OCI-LY1 (cell line): Measurements from ENCODE around the gene MLPH.

ENCODE experiments used
- H2AFZ ChIP-seq: fragments of 200-600 bp; sonication (generic), shearing (Covaris generic); 2 replicates; pipeline ENCODE4 v1.6.0; 2014; ENCODE audit warnings: antibody characterized with exemption, mild to moderate bottlenecking, low read length
- H3F3A ChIP-seq: fragments of 200-600 bp; sonication (generic), shearing (Covaris generic); 2 replicates; pipeline ENCODE4 v1.6.0; 2014; ENCODE audit warnings: mild to moderate bottlenecking, antibody characterized with exemption, low read length, moderate library complexity; ENCODE audit not compliant: insufficient read depth
- H3K27ac ChIP-seq: fragments of 200-600 bp; sonication (generic); 2 replicates; pipeline ENCODE4 v1.5.1; 2014; ENCODE audit warnings: low read length, mixed run types, mild to moderate bottlenecking, low read depth; ENCODE audit not compliant: poor library complexity, severe bottlenecking
- H3K27me3 ChIP-seq: fragments of 200-600 bp; sonication (generic); 2 replicates; pipeline ENCODE4 v1.6.0; 2014; ENCODE audit warnings: antibody characterized with exemption, mild to moderate bottlenecking, low read length, moderate library complexity; ENCODE audit not compliant: insufficient read depth
- H3K36me3 ChIP-seq: fragments of 200-600 bp; sonication (generic); 2 replicates; pipeline ENCODE4 v1.6.1; 2014; ENCODE audit warnings: mild to moderate bottlenecking, antibody characterized with exemption, low read length, moderate library complexity, mixed read lengths; ENCODE audit not compliant: insufficient read depth
- H3K4me1 ChIP-seq: fragments of 200-600 bp; sonication (generic); 2 replicates; pipeline ENCODE4 v1.5.1; 2014; ENCODE audit warnings: mild to moderate bottlenecking, low read length, moderate library complexity; ENCODE audit not compliant: insufficient read depth, severe bottlenecking
- H3K4me2 ChIP-seq: fragments of 200-600 bp; sonication (generic), shearing (Covaris generic); 2 replicates; pipeline ENCODE4 v1.6.1; 2014; ENCODE audit warnings: low read length
- H3K4me3 ChIP-seq: fragments of 200-600 bp; sonication (generic); 2 replicates; pipeline ENCODE4 v1.5.1; 2014; ENCODE audit warnings: low read length, low read depth, mild to moderate bottlenecking, mixed read lengths; ENCODE audit not compliant: poor library complexity, severe bottlenecking
- H3K79me2 ChIP-seq: fragments of 200-600 bp; shearing (Covaris generic); 2 replicates; pipeline ENCODE4 v1.6.1; 2016; ENCODE audit warnings: mixed run types, low read length, mixed read lengths; ENCODE audit not compliant: insufficient read depth
- H3K9ac ChIP-seq: fragments of 200-600 bp; sonication (generic), shearing (Covaris generic); 2 replicates; pipeline ENCODE4 v1.6.1; 2014; ENCODE audit warnings: mild to moderate bottlenecking, low read length, mixed read lengths
- H3K9me2 ChIP-seq: fragments of 200-600 bp; sonication (generic), shearing (Covaris generic); 2 replicates; pipeline ENCODE4 v1.6.1; 2014; ENCODE audit warnings: low read depth, mild to moderate bottlenecking, low read length, mixed read lengths
- H3K9me3 ChIP-seq: fragments of 200-600 bp; shearing (Covaris generic); 2 replicates; pipeline ENCODE4 v1.6.1; 2014; ENCODE audit warnings: low read length, mixed read lengths
- H4K20me1 ChIP-seq: fragments of 200-600 bp; sonication (generic), shearing (Covaris generic); 2 replicates; pipeline ENCODE4 v1.6.0; 2016; ENCODE audit warnings: mild to moderate bottlenecking, low read length; ENCODE audit not compliant: insufficient read depth
- EZH2 ChIP-seq: fragments of 200-600 bp; sonication (generic), shearing (Covaris generic); IDR thresholded peaks from 2 replicates; pipeline ENCODE4 v1.8.0; 2017; ENCODE audit warnings: borderline replicate concordance, mixed run types, mild to moderate bottlenecking, antibody characterized with exemption, low read length, moderate library complexity, mixed read lengths
- TF ChIP-seq, protein P1 (sequence below): fragments of 200-600 bp; sonication (generic), shearing (Covaris generic); IDR thresholded peaks from 2 replicates; pipeline ENCODE4 v1.5.1; 2017; ENCODE audit warnings: mild to moderate bottlenecking, antibody characterized with exemption, low read length, moderate library complexity, mixed read lengths

Gene MLPH

DNA sequence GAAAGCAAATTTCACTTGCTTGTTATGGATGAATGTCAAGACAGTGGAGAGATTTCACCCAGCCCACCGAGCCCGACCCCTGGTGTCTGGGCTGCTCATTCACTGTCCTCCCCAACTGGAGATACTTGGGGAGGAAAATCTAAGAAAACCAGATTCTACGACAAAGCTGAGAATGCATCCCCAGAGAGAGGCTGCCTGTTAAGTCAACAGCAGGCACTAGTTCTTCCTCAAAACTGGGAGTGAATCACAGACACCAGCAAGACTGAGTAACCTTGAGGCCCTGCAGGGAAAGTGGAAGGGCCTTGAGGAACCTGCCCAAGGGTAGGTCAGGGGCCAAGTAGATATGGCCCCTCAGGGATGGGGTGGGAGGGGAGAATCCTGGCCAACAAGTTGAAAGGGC lies 34.2 kb upstream of the MLPH start:
- H3K9me3 ChIP-seq, result no peaks in the 10 kb centered on the region
- H3F3A ChIP-seq, result no peaks in the 10 kb centered on the region
- no peak overlapping the region for H2AFZ ChIP-seq
- no peaks in the 10 kb centered on the region for H3K4me1 ChIP-seq
- no peak overlapping the region for H3K4me2 ChIP-seq
- no peak overlapping the region for H3K9ac ChIP-seq
- no peaks in the 10 kb centered on the region for H3K9me2 ChIP-seq
- H3K79me2 ChIP-seq, result no peaks in the 10 kb centered on the region
- no peaks in the 10 kb centered on the region for H3K36me3 ChIP-seq
- H4K20me1 ChIP-seq, result no peaks in the 10 kb centered on the region
- no peak overlapping the region for H3K4me3 ChIP-seq
- TF ChIP-seq EZH2, result no peak
- TF ChIP-seq, protein P1, sequence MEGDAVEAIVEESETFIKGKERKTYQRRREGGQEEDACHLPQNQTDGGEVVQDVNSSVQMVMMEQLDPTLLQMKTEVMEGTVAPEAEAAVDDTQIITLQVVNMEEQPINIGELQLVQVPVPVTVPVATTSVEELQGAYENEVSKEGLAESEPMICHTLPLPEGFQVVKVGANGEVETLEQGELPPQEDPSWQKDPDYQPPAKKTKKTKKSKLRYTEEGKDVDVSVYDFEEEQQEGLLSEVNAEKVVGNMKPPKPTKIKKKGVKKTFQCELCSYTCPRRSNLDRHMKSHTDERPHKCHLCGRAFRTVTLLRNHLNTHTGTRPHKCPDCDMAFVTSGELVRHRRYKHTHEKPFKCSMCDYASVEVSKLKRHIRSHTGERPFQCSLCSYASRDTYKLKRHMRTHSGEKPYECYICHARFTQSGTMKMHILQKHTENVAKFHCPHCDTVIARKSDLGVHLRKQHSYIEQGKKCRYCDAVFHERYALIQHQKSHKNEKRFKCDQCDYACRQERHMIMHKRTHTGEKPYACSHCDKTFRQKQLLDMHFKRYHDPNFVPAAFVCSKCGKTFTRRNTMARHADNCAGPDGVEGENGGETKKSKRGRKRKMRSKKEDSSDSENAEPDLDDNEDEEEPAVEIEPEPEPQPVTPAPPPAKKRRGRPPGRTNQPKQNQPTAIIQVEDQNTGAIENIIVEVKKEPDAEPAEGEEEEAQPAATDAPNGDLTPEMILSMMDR, result no peak
- H3K27ac ChIP-seq, result no peak overlapping the region
- no peaks in the 10 kb centered on the region for H3K27me3 ChIP-seq

DNA sequence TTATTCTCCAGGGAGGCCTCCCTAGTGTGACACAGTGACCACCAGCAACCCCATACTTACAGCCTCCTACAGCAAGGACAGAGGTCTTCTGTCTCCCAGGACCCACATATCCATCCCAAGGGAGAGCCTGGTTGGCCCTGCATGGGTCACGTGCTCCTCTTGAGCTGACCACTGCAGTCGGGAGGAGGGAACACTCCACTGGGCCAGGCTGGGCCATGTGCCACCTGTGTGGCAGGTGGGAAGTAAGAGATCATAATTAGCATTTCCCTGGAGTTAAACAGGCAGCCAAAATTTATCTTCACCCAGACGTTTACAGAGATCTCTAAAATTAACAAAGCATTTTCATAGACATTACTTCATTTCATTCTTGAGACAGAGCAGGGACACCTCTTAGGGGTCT lies 33.4 kb upstream of the MLPH start:
- Histone ChIP-seq H3K9me3 (no peaks in the 10 kb centered on the region), H3K27me3 (no peaks in the 10 kb centered on the region), H3K9me2 (no peaks in the 10 kb centered on the region), H3F3A (no peaks in the 10 kb centered on the region), H3K9ac (no peak overlapping the region), H4K20me1 (no peaks in the 10 kb centered on the region), H3K36me3 (no peaks in the 10 kb centered on the region), H2AFZ (no peak overlapping the region), H3K4me3 (no peak overlapping the region), H3K4me1 (no peaks in the 10 kb centered on the region), H3K4me2 (no peak overlapping the region), H3K79me2 (no peaks in the 10 kb centered on the region), H3K27ac (no peak overlapping the region)
- no peak for TF ChIP-seq EZH2
- TF ChIP-seq, protein P1, result no peak

DNA sequence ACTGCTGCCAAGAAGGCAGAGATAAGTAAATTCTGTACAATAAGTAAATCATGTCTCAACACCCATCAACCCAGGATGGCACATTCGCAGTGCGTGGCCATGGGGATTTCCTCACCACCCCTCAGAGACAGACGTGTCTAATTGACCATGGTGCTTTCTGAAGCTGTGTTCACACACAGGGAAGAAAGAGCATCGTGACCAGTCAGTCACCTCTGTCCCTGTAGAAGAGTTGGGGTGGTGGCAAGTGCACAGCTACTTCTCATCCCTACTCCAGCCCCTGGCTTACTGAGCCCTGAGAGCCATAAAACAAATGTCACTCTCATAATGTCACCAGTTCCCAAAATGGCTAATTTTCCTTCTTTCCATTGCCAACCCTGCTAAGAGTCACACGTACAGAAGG lies 31.3 kb upstream of the MLPH start:
- Histone ChIP-seq H3K36me3 (no peaks in the 10 kb centered on the region), H3F3A (no peaks in the 10 kb centered on the region), H3K9ac (no peak overlapping the region), H3K9me2 (no peaks in the 10 kb centered on the region), H3K4me1 (no peaks in the 10 kb centered on the region), H3K4me3 (no peak overlapping the region), H3K9me3 (no peaks in the 10 kb centered on the region), H3K27ac (no peak overlapping the region), H4K20me1 (no peaks in the 10 kb centered on the region), H3K27me3 (no peaks in the 10 kb centered on the region), H3K79me2 (no peaks in the 10 kb centered on the region), H2AFZ (no peak overlapping the region), H3K4me2 (no peak overlapping the region)
- no peak for TF ChIP-seq EZH2
- TF ChIP-seq, protein P1, result no peak
